NCI-H2227 treated with DMSO at 0.1 percent for 48 hours (cell line): ENCODE results near the gene TMEM170B.
"Not testable (repeated sequence)": the region's sequence is repeated elsewhere in the genome, so short reads cannot be mapped to it uniquely, and the experiment has no call there.

ENCODE experiments used
- DNase-seq: peaks from one replicate; lab custom pipeline; 2025; lab: John Stamatoyannopoulos, UW

Gene TMEM170B

GRCh38 chr6:11528996-11529395, 8.6 kb upstream of the TMEM170B start:
- no peak for DNase-seq

- no peak for DNase-seq
Measured at GRCh38 chr6:11532097-11532496, 5.5 kb upstream of the TMEM170B start.

- DNase-seq = no peak
Measured at GRCh38 chr6:11534561-11534960, 3.0 kb upstream of the TMEM170B start.

GRCh38 chr6:11535801-11536230, 1.7 kb upstream of the TMEM170B start:
- no peak for DNase-seq

DNA sequence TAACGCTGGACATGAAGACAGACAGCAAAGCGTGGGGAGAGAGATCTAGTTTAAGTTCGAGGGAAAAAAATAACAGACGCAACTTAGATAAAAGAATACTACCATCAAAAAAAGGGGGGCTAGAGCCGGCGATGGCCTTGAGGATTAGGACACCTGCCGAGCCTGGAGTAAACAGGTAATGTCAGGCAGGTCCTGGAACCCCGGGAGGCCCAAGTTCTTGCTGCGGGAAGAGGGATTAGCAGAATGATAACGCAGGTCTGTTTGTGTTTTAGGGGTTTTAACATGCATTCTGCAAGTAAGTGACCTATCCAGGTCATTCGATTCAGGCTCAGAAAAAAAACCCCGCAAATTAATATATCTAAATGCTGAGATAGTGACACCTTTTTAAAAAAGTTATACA, 754 bp upstream of the TMEM170B start:
- DNase-seq = peak; percentile 15

- DNase-seq = peak; percentile 46
Measured at GRCh38 chr6:11538052-11538818, 686 bp downstream of the TMEM170B start.

DNA sequence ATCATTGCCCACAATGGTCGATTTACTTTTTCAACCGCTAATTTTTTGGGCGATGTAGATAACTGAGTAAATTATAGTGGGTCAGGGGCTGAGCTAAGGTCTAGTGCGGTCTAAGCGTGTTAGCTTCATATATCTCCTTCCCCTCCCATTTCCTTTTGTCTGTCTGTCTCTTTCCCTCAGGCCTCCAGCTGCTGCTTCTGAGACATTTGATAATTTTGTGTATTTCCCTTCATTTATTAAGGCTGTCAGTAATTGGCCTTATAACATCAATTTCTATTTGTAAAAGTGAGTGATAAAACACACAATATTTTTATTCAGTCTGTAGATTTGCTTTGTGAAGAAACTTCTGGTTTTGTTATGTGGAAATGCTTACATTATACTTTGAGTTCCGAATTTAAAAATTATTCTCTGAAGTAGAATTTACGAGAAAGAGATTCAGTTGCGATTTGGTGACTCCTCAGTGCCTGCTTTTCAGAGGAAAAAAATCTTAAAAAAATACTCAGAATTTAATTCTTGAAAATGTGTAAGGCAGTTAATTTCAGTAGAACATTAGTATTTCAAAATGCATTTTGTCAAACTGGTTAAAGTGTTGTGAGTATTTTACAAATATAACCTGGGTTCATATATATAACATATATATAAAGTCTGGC, 1.4 kb downstream of the TMEM170B start:
- DNase-seq = no peak

DNA sequence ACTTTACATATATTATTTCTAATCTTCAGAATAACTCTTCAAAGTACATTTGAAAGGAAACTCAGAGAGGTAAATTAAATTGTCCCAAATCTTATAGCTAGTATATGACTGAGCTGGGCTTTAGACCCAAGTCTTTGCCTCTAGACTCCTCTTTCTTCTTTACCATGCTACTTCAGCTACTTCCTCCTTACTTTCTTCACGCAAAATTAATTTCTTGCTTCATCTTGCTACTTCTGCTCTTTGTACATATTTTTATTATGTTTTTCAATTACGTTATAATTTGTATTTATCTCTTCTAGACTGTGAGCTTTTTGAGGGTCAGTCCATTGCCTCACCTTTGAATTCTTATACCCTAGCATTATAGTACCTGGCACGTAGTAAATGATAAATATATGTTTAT, 5.3 kb downstream of the TMEM170B start:
- DNase-seq = no peak

- DNase-seq = no peak
Measured at GRCh38 chr6:11543919-11544518, 6.5 kb downstream of the TMEM170B start.

- DNase-seq = not testable (repeated sequence)
Measured at GRCh38 chr6:11547846-11548245, 10.3 kb downstream of the TMEM170B start.

- DNase-seq = not testable (repeated sequence)
Measured at GRCh38 chr6:11548578-11548977, 11.0 kb downstream of the TMEM170B start.

DNA sequence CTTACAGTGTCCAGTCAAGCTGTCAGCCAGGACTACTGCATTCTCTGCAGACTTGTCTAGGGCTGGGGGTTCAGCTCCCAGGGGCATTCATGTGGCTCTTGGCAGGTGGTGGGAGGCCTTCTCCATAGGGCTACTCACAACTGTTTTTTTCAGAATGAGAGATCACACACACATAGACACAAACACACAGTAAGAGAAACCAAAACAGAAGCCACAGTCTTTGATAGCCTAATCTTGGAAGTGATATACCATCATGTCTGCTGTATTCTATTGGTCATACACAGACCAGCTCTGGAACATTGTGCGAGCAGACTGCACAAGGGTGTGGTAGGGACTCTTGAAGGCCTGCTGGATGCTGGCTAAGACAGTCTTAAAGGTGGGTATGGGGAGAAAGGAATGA, 13.5 kb downstream of the TMEM170B start:
- no peak for DNase-seq

GRCh38 chr6:11552442-11552841, 14.9 kb downstream of the TMEM170B start:
- DNase-seq = no peak

GRCh38 chr6:11553824-11554223, 16.3 kb downstream of the TMEM170B start:
- no peak for DNase-seq

DNA sequence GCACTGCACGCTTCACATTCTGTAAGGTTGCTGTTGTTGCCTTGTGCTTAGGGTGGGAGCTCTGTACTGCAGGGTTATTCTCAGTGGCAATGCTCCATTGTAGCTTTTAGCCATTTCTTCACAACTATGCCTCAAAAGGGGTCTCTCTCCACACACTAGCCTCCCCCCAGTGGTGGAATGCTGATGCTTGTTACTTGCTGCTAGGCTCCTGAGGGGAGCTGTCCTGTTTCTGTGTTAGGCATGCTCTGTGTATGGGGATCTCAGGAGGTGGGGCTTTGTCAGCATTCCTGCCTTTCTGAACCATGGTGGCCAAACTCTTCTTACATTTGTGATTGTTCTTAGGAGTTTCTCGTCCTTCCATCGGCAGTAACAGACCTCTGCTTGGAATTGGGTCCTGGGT, 18.8 kb downstream of the TMEM170B start:
- DNase-seq = no peak

GRCh38 chr6:11563793-11564192, 26.2 kb downstream of the TMEM170B start:
- DNase-seq = no peak

- no peak for DNase-seq
Measured at GRCh38 chr6:11566609-11567008, 29.1 kb downstream of the TMEM170B start.

DNA sequence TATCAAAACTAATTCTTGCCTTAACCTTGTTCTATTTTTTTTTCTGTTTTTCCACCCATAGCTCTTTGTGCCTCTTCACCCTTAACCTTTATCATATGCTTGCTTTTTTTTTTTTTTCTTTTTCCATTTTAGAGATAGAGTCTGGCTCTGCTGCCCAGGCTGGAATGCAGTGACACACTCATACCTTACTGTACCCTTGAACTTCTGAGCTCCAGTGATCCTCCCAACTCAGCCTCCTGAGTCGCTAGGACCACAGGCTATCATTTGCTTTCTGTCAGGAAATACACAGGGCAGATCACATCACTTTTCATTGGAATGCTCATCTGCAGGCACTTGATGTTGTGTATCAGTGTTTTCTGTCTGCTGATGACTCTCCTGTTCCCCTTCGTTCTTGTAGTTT, 33.5 kb downstream of the TMEM170B start:
- no peak for DNase-seq

DNA sequence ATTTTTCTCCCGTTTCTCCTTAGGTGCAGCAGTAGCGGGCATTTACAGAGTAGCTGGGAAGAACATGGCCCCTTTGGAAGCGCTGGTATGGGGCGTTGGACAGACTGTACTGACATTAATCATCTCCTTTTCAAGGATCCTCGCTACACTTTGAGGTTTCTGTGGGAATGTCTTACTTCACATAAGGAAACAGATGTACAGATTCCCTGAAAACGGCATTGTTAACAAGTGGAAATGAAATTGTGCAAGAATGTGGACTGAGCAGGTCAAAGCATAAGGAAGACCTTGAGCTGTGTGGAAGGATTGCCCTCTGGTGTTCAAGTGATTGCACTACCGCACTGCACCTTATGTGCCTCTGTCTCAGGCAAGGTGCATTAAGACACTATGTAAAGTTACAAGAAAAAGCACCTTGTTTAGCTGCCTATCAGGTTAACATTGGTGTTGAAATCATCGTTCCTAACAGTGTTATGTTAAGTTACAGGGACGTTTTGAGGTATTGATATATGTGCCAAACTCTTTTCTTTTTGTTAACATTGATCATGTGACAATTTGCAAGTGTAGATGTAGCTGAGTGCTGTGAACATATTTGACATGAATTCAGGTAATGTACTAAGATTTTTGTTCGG, 38.0 kb downstream of the TMEM170B start:
- DNase-seq = peak; percentile 77

DNA sequence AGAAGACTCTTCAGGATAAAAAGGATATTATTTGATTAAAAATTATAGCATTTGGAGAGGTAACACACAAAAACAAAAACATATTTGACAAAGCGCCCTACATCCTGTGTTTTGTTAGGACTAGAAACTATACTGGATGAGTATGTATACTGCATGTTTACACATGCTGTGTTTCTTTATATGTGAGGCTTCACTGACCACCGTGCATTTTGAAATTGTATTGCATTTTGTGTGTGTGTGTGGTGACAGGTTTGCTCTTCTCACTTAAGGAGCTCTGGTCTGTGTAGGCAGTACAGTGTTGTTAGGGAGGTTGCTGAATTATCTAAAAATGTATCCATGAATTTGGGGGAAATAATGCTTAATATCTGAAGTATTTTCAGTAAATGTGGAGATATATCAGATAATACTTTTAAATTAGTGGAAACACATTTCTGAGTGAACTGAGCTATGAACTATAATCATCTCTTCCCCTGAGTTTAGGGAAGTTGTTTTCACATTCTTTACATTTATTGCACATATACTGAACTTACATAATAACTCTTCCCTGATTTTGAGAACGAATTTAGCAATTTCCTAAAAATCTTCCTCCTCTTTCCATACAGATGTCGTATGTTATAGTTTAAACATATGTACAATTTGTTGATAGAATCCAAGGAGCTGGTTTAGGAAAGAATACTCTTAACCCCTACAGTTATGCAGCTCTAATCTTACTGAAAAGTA, 43.3 kb downstream of the TMEM170B start:
- no peak for DNase-seq

DNA sequence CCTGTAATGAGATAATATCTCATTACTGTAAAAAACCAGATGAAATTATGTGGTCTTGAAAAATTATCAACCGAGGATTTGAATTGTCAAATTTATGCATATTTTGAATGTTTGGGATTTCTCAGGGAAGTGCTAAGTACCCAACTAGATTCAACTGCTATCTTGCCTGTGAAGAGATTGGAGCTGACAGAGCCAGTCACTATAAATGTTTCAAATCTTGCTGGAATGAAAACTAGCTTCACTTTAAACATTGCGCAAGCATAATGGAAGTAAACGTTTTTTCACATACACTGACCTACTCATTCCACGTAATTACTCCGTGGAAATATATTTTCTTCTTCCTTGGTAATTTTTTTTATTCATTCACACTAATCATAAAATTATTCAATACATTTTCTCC, 46.7 kb downstream of the TMEM170B start:
- DNase-seq = no peak

- DNase-seq = peak; percentile 45
Measured at GRCh38 chr6:11585426-11586016, 48.0 kb downstream of the TMEM170B start.
